LNCAP (cell line): ENCODE data around the gene MYO16.

Source experiments
- CTCF ChIP-seq: fragments of 450-650 bp; IDR thresholded peaks from 2 replicates; pipeline ENCODE4 v1.5.1; 2017; ENCODE audit warnings: mild to moderate bottlenecking

Gene MYO16

GRCh38 chr13:109152941-109153340 is 523.5 kb downstream of the MYO16 start:
- TF ChIP-seq CTCF = no peak

DNA sequence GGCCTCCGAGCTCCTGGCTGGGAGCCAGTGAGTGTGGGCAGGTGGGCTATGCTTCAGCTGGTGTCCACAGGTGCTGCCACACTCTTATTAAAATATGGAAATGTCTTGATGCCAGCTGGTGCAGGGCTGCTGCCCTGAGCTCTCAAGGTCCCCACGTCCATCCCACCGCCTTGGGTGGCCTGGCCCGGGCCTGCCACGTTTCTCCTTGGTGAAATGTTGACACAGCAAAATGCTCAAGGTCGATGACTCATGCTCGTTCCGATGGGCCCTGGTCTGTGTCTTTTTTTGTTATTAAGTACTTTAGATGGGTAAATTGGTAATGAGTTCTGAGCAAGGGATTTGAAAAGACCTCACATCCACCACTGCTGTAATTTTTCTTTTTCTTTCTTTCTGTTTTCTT is 524.7 kb downstream of the MYO16 start:
- no peak for TF ChIP-seq CTCF

- no peak for TF ChIP-seq CTCF
Observed at GRCh38 chr13:109154546-109154945, 525.1 kb downstream of the MYO16 start.

GRCh38 chr13:109154966-109155761 is 525.8 kb downstream of the MYO16 start:
- no peak for TF ChIP-seq CTCF

- TF ChIP-seq CTCF = no peak
Observed at GRCh38 chr13:109156181-109156935, 526.9 kb downstream of the MYO16 start.

- no peak for TF ChIP-seq CTCF
Observed at GRCh38 chr13:109157275-109157674, 527.9 kb downstream of the MYO16 start.

GRCh38 chr13:109158383-109158782 is 529.0 kb downstream of the MYO16 start:
- no peak for TF ChIP-seq CTCF
